A375 (cell line): ENCODE data around the gene PACC1. TPM values are rescaled to one million over a fixed set of nuclear protein-coding genes. Genes with fewer than 3 reads are reported as not detected.

Source experiments
- small RNA-seq: library from RNA; depleted of rRNA; stranded (forward); fragments of <200 nt; gene quantifications from one replicate; pipeline ENCODE3, GENCODE V24; 2014
- total RNA-seq: library from RNA; depleted of rRNA; stranded (reverse); fragments of >200 nt; shearing (Covaris generic); gene quantifications from 2 replicates; pipeline ENCODE4 v1.2.3, GENCODE V29; 2014; rRNA removed

The PACC1 gene
- 14.4 and 17.2 TPM in 2 replicates for total RNA-seq

GRCh38 chr1:212414328-212415106, at the start of gene PACC1:
Gene PACC1, minus strand, starts transcription at chr1:212414886. Its CDS starts 129 bp downstream, at chr1:212414757.

GRCh38 chr1:212432661-212433576, 18.2 kb upstream of the PACC1 start, which contains the start of gene NENF:
Gene NENF, plus strand, starts transcription at chr1:212432920. Its CDS starts 24 bp downstream, at chr1:212432944.

Small RNA genes lying within 50 kb of the gene (small RNA-seq; reads per million reads assigned to genes)
- gene SNORA16B: not detected

Other genes starting within 250 kb of the PACC1 start
- gene PPP2R5A, start 129.5 kb downstream of the PACC1 start, total RNA-seq: 17.4 and 19.2 TPM in 2 replicates
- gene NENF, start 18.0 kb upstream of the PACC1 start, total RNA-seq: 92.5 and 115 TPM in 2 replicates
- 50.5 and 77.8 TPM in 2 replicates for gene ATF3, start 193.9 kb upstream of the PACC1 start, total RNA-seq